Vagina (tissue), 2 donors: ENCODE measurements around the gene PPP2R2C. TPM values are rescaled to one million over a fixed set of nuclear protein-coding genes. Genes with fewer than 3 reads are reported as not detected.

ENCODE experiments used
- DNase-seq, 2 donors: peaks; one replicate each; pipeline ENCODE4 v3.0.0-alpha.2; 2017; ENCODE audit errors: extremely low spot score in 2 of 2
- H3K27ac ChIP-seq: fragments of 200-600 bp; sonication (generic); one replicate; pipeline ENCODE4 v1.5.1; 2019
- H3K27me3 ChIP-seq: fragments of 200-600 bp; sonication (generic); one replicate; pipeline ENCODE4 v1.5.1; 2019
- H3K36me3 ChIP-seq, 2 donors: fragments of 200-600 bp; sonication (generic); one replicate each; pipeline ENCODE4 v1.5.1; 2017 to 2019
- H3K4me1 ChIP-seq: fragments of 200-600 bp; sonication (generic); one replicate; pipeline ENCODE4 v1.5.1; 2019
- H3K4me3 ChIP-seq, 2 donors: fragments of 200-600 bp; sonication (generic); 1 replicate in 1 of 2; 2 replicates in 1 of 2; pipeline ENCODE4 v1.5.1; 2016 to 2019
- H3K9me3 ChIP-seq: fragments of 200-600 bp; sonication (generic); one replicate; pipeline ENCODE4 v1.5.1; 2019
- CTCF ChIP-seq, 3 experiments: fragments of 450-650 bp in 2 of 3; fragments of 200-600 bp in 1 of 3; sonication (generic) in 1 of 3; IDR thresholded peaks; one replicate each; pipeline ENCODE4 v1.5.1; 2017 to 2019; ENCODE audit warnings: antibody characterized with exemption in 3 of 3, mild to moderate bottlenecking in 2 of 3, moderate library complexity in 2 of 3
- POLR2A ChIP-seq, 2 donors: fragments of 450-650 bp; IDR thresholded peaks; one replicate each; pipeline ENCODE4 v1.6.1; 2017; ENCODE audit warnings: antibody characterized with exemption in 2 of 2, mild to moderate bottlenecking in 2 of 2, moderate library complexity in 2 of 2
- POLR2AphosphoS5 ChIP-seq, 2 donors: sonication (generic); formaldehyde crosslinking; IDR thresholded peaks; one replicate each; pipeline ENCODE4 v1.9.0; 2017; ENCODE audit warnings: antibody characterized with exemption in 2 of 2, mild to moderate bottlenecking in 2 of 2, low read depth in 1 of 2; ENCODE audit not compliant: insufficient read depth in 1 of 2
- intact Hi-C: fragments of 100-400 bp; cut with DNase I; formaldehyde crosslinking; loops from one replicate; pipeline ENCODE4 v1.15.1; 2023
- total RNA-seq: library from RNA; depleted of rRNA; stranded (reverse); fragments of >200 nt; gene quantifications from one replicate; pipeline ENCODE4 v1.2.3, GENCODE V29; 2016

The PPP2R2C gene
- total RNA-seq = 17.2 TPM

- intact Hi-C loops = no loop called here
- H3K36me3 ChIP-seq = no peaks in the 10 kb centered on the region
- no peaks in the 10 kb centered on the region for H3K27me3 ChIP-seq
- TF ChIP-seq POLR2A (IDR thresholded peaks at IDR 0.05) = no peak
- no peak for TF ChIP-seq CTCF (IDR thresholded peaks at IDR 0.05)
- no peak for TF ChIP-seq POLR2AphosphoS5 (IDR thresholded peaks at IDR 0.05; ENCODE audit: insufficient read depth in 1 of 2, low read depth in 1 of 2)
- peak; percentile 64 to 65 for DNase-seq
- peak within 1 kb of the TSS; percentile 60 for H3K27ac ChIP-seq
- no peaks in the 10 kb centered on the region for H3K9me3 ChIP-seq
- peak within 1 kb of the TSS; percentile 50 to 65 for H3K4me3 ChIP-seq
- H3K4me1 ChIP-seq = peaks cover 33% of the 10 kb centered on the region
Observed at GRCh38 chr4:6472387-6473263, at the start of gene PPP2R2C. Gene PPP2R2C, minus strand, starts transcription at chr4:6472614. Its CDS starts 385 bp downstream, at chr4:6472229.

GRCh38 chr4:6520978-6521377, 48.6 kb upstream of the PPP2R2C start:
- Histone ChIP-seq H3K4me1 (no peaks in the 10 kb centered on the region), H3K9me3 (no peaks in the 10 kb centered on the region), H3K4me3 (no peak overlapping the region), H3K27me3 (no peaks in the 10 kb centered on the region), H3K36me3 (no peaks in the 10 kb centered on the region), H3K27ac (no peak overlapping the region)
- TF ChIP-seq CTCF (IDR thresholded peaks at IDR 0.05) = no peak
- TF ChIP-seq POLR2A (IDR thresholded peaks at IDR 0.05) = no peak
- TF ChIP-seq POLR2AphosphoS5 (IDR thresholded peaks at IDR 0.05; ENCODE audit: insufficient read depth in 1 of 2, low read depth in 1 of 2) = no peak
- intact Hi-C loops = no loop called here
- no peak for DNase-seq

GRCh38 chr4:6520051-6520636, 47.7 kb upstream of the PPP2R2C start:
- Histone ChIP-seq H3K27me3 (no peaks in the 10 kb centered on the region), H3K27ac (no peak overlapping the region), H3K9me3 (no peaks in the 10 kb centered on the region), H3K4me1 (no peaks in the 10 kb centered on the region), H3K36me3 (no peaks in the 10 kb centered on the region), H3K4me3 (no peak overlapping the region)
- no peak for DNase-seq
- no peak for TF ChIP-seq POLR2A (IDR thresholded peaks at IDR 0.05)
- TF ChIP-seq POLR2AphosphoS5 (IDR thresholded peaks at IDR 0.05; ENCODE audit: insufficient read depth in 1 of 2, low read depth in 1 of 2) = no peak
- TF ChIP-seq CTCF (IDR thresholded peaks at IDR 0.05) = no peak
- intact Hi-C loops = no loop called here

- DNase-seq = no peak
- Histone ChIP-seq H3K36me3 (no peaks in the 10 kb centered on the region), H3K4me3 (no peak overlapping the region), H3K4me1 (no peaks in the 10 kb centered on the region), H3K9me3 (no peaks in the 10 kb centered on the region), H3K27ac (no peak overlapping the region), H3K27me3 (no peaks in the 10 kb centered on the region)
- TF ChIP-seq CTCF (IDR thresholded peaks at IDR 0.05) = no peak
- TF ChIP-seq POLR2A (IDR thresholded peaks at IDR 0.05) = no peak
- TF ChIP-seq POLR2AphosphoS5 (IDR thresholded peaks at IDR 0.05; ENCODE audit: insufficient read depth in 1 of 2, low read depth in 1 of 2) = no peak
- intact Hi-C loops = no loop called here
Observed at GRCh38 chr4:6517171-6517570, 44.8 kb upstream of the PPP2R2C start.

- Histone ChIP-seq H3K4me1 (no peaks in the 10 kb centered on the region), H3K27me3 (no peaks in the 10 kb centered on the region), H3K27ac (no peak overlapping the region), H3K4me3 (no peak overlapping the region), H3K9me3 (no peaks in the 10 kb centered on the region), H3K36me3 (no peaks in the 10 kb centered on the region)
- no peak for DNase-seq
- no peak for TF ChIP-seq POLR2AphosphoS5 (IDR thresholded peaks at IDR 0.05; ENCODE audit: insufficient read depth in 1 of 2, low read depth in 1 of 2)
- TF ChIP-seq POLR2A (IDR thresholded peaks at IDR 0.05) = no peak
- TF ChIP-seq CTCF (IDR thresholded peaks at IDR 0.05) = no peak
- intact Hi-C loops = no loop called here
Observed at GRCh38 chr4:6516762-6517161, 44.3 kb upstream of the PPP2R2C start.
